ENCODE results near the gene SELENOV. TPM values are rescaled to one million over a fixed set of nuclear protein-coding genes. Genes with fewer than 3 reads are reported as not detected.

SELENOV gene
- not detected in 2 replicates for total RNA-seq

DNA sequence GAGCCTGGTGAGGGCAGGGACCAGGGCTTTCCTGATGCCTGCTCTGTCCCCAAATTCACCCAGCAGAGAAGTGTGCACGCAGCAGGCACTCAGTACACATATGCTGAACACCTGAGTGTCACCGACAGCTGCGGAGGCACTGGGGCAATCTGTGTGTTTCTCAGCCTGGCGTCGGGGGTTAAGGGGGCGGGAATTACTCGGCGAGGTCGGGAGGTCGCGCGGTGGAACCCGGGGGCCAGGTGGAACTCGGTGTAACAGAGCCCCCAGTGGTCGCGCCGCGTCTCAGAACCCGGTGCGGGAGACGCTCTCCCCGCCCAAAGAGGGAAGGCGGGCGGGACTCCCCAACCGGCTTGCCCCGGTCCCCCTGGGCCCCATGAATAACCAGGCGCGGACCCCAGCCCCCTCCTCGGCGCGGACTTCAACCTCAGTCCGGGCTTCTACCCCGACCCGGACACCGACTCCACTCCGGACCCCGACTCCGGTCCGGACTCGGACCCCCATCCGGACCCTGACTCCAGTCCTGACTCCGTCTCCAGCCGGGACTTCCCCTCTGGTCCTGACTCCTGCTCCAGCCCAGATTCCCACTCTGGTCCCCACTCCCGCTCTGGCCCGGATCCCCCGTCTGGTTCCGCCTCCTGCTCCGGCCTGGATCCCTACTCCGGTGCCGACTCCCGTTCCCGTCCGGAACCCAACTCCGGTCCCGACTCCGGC is at the start of gene SELENOV:
Gene SELENOV (plus strand): TSS at position 300 of the 711 bp plus-strand sequence. CDS start 74 bp downstream, at position 374.

GRCh38 chr19:39480337-39481228 is 34.4 kb upstream of the SELENOV start, which contains the start of gene TIMM50:
Gene TIMM50, plus strand, starts transcription at chr19:39480838. Its CDS starts 16 bp downstream, at chr19:39480854.

DNA sequence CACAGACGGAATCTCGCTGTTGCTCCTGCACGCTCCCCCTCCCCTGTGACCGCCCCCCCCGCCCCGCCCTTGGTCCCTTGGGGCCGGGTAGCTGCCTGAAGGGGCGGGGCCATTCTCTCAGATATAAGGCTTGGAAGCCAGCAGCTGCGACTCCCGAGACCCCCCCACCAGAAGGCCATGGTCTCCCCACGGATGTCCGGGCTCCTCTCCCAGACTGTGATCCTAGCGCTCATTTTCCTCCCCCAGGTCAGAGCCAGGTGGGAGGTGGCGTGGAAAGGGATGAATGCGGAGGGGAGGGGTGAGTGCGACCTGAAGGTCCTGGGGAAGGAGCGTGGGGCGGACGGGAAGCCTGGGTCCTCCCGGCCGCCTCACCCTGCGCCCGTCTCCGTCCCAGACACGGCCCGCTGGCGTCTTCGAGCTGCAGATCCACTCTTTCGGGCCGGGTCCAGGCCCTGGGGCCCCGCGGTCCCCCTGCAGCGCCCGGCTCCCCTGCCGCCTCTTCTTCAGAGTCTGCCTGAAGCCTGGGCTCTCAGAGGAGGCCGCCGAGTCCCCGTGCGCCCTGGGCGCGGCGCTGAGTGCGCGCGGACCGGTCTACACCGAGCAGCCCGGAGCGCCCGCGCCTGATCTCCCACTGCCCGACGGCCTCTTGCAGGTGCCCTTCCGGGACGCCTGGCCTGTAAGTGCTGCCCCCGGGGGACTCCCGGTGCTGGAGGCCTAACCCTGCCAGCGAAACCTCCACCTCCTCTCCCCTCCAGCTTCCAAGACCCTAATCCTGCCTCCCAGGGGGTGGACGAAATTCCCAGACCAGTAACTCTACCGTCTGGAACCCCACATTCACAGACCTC is 15.9 kb upstream of the SELENOV start, which contains the start of gene DLL3:
Gene DLL3 (plus strand): TSS at position 150 of the 845 bp plus-strand sequence. CDS start 28 bp downstream, at position 178.

DNA sequence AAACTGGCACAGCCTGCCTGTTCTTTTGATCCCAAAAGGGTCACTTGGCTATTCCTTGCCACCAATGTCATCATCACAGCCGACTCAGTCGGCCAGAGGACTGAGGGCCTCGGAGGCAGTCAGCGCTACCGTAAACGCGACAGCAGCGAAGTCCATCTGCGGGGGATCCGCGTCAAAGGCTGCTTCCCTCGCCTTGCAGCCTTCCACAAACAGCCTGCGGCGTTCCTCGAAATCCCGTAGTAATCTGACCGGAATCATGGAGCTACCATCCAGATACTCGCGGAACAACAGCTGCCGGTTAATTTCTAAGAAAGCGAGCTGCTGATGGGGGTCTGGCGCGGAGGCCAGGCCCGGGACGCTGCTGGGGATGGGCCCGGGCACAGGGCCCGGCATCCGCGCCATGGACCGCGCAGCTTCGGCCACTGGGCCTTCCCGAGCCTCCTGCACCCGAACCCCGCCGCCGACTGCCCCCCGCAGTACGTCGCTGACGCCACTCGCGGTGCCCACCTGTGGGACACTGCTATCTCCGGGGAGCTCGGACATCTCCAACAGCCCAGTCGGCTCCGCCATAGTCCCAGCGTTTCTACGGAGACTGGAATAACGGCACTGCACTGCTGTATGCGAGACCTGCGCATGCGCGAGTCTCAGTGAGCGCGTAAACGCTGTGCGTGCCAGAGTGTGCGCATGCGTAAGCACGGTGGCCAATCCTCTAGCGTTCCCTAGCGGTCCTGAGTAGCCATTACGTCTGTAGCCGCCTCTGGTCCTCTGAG is 17.5 kb downstream of the SELENOV start, which contains the start of gene EID2B:
Gene EID2B (minus strand): TSS at position 620 of the 770 bp plus-strand sequence. CDS start 50 bp downstream, at position 570.

GRCh38 chr19:39539518-39540332 is 24.8 kb downstream of the SELENOV start, which contains the start of gene EID2:
Gene EID2, minus strand, starts transcription at chr19:39540161. Its CDS starts 82 bp downstream, at chr19:39540079.

Other genes starting within 250 kb of the SELENOV start
- not detected in 2 replicates for gene IFNL2, start 246.7 kb upstream of the SELENOV start, total RNA-seq
- not detected in 2 replicates for gene IFNL1, start 218.7 kb upstream of the SELENOV start, total RNA-seq
- 0.51 and 0.59 TPM in 2 replicates for gene LRFN1, start 194.3 kb upstream of the SELENOV start, total RNA-seq
- not detected in 2 replicates for gene GMFG, start 179.1 kb upstream of the SELENOV start, total RNA-seq
- 56.7 and 100 TPM in 2 replicates for gene SAMD4B, start 172.7 kb upstream of the SELENOV start, total RNA-seq
- gene PAF1, start 124.0 kb upstream of the SELENOV start, total RNA-seq, result 20.6 and 24.1 TPM in 2 replicates
- 15.1 and 19.5 TPM in 2 replicates for gene MED29, start 123.8 kb upstream of the SELENOV start, total RNA-seq
- gene ZFP36, start 108.3 kb upstream of the SELENOV start, total RNA-seq, result 0.59 and 1.2 TPM in 2 replicates
- 13.4 and 22.7 TPM in 2 replicates for gene PLEKHG2, start 102.5 kb upstream of the SELENOV start, total RNA-seq
- 22.9 and 43.7 TPM in 2 replicates for gene RPS16, start 79.2 kb upstream of the SELENOV start, total RNA-seq
- gene SUPT5H, start 69.6 kb upstream of the SELENOV start, total RNA-seq, result 71.0 and 92.6 TPM in 2 replicates
- 43.9 and 64.5 TPM in 2 replicates for gene TIMM50, start 34.3 kb upstream of the SELENOV start, total RNA-seq
- under 0.01 and 0.32 TPM in 2 replicates for gene DLL3, start 16.2 kb upstream of the SELENOV start, total RNA-seq
- gene EID2B, start 17.7 kb downstream of the SELENOV start, total RNA-seq, result 1.9 and 3.6 TPM in 2 replicates
- 8.2 and 9.8 TPM in 2 replicates for gene EID2, start 25.0 kb downstream of the SELENOV start, total RNA-seq
- not detected in 2 replicates for gene LGALS13, start 87.4 kb downstream of the SELENOV start, total RNA-seq
- not detected in 2 replicates for gene LGALS16, start 140.8 kb downstream of the SELENOV start, total RNA-seq
- gene LGALS14, start 189.3 kb downstream of the SELENOV start, total RNA-seq, result not detected in 2 replicates
- not detected in 2 replicates for gene CLC, start 222.9 kb downstream of the SELENOV start, total RNA-seq

Data from smooth muscle cell of the umbilical artery (primary cell).